GM23248 (cell line): Measurements from ENCODE around the gene ZBTB46.
"Not testable (repeated sequence)": the region's sequence is repeated elsewhere in the genome, so short reads cannot be mapped to it uniquely, and the experiment has no call there.

Experiments used
- EZH2 ChIP-seq: fragments of 200-600 bp; sonication (generic); IDR thresholded peaks from 2 replicates; pipeline ENCODE4 v1.6.1; 2018; ENCODE audit warnings: antibody characterized with exemption, mild to moderate bottlenecking; ENCODE audit not compliant: insufficient read depth, poor library complexity, severe bottlenecking
- EZH2phosphoT487 ChIP-seq: fragments of 200-600 bp; sonication (generic); IDR thresholded peaks from 2 replicates; pipeline ENCODE4 v1.6.1; 2018; ENCODE audit warnings: antibody characterized with exemption, moderate library complexity, mild to moderate bottlenecking, low read depth; ENCODE audit not compliant: insufficient read depth

- TF ChIP-seq EZH2phosphoT487, EZH2: not testable (repeated sequence)
Observed at GRCh38 chr20:63730189-63730733, 100.8 kb downstream of the ZBTB46 start.
